Activated naive CD8-positive, alpha-beta T cell treated with anti-CD3 and anti-CD28 coated beads for 36 hours (primary cell): ENCODE measurements around the gene CHMP6. TPM values are rescaled to one million over a fixed set of nuclear protein-coding genes. Genes with fewer than 3 reads are reported as not detected.

Source experiments
- DNase-seq: peaks from one replicate; pipeline ENCODE4 v3.0.0; 2021
- H3K27ac Mint-ChIP-seq: one replicate; pipeline ENCODE4 v1.8.0; 2022; ENCODE audit warnings: mild to moderate bottlenecking, moderate library complexity, mixed read lengths
- H3K27me3 Mint-ChIP-seq: one replicate; pipeline ENCODE4 v1.8.0; 2022; ENCODE audit warnings: mild to moderate bottlenecking, mixed read lengths
- H3K36me3 Mint-ChIP-seq: one replicate; pipeline ENCODE4 v1.8.0; 2021; ENCODE audit warnings: mild to moderate bottlenecking, mixed read lengths
- H3K4me1 Mint-ChIP-seq: one replicate; pipeline ENCODE4 v1.8.0; 2021; ENCODE audit warnings: mixed read lengths
- H3K4me3 Mint-ChIP-seq: one replicate; pipeline ENCODE4 v1.8.0; 2022; ENCODE audit warnings: mild to moderate bottlenecking, moderate library complexity, mixed read lengths
- H3K9me3 Mint-ChIP-seq: one replicate; pipeline ENCODE4 v1.8.0; 2022; ENCODE audit warnings: mixed read lengths
- total RNA-seq, 2 experiments: library from RNA; stranded (reverse); gene quantifications; one replicate each; pipeline ENCODE4 v1.2.3, GENCODE V29; 2021

The CHMP6 gene
- total RNA-seq, 2 experiments from 2014 or later = 21.6 to 23.8 TPM

GRCh38 chr17:81031566-81032550 lies 40.2 kb downstream of the CHMP6 start:
- Mint-ChIP-seq H3K36me3 (no peaks in the 10 kb centered on the region), H3K27me3 (peaks cover 26% of the 10 kb centered on the region), H3K4me1 (peaks cover 16% of the 10 kb centered on the region), H3K4me3 (no peak overlapping the region), H3K9me3 (peaks cover 3% of the 10 kb centered on the region), H3K27ac (no peak overlapping the region)
- no peak for DNase-seq

GRCh38 chr17:81032641-81033480 lies 41.2 kb downstream of the CHMP6 start:
- no peak overlapping the region for H3K27ac Mint-ChIP-seq
- DNase-seq = no peak
- peaks cover 22% of the 10 kb centered on the region for H3K27me3 Mint-ChIP-seq
- H3K4me3 Mint-ChIP-seq = no peak overlapping the region
- H3K4me1 Mint-ChIP-seq = peaks cover 16% of the 10 kb centered on the region
- no peaks in the 10 kb centered on the region for H3K36me3 Mint-ChIP-seq
- H3K9me3 Mint-ChIP-seq = no peaks in the 10 kb centered on the region

- no peak for DNase-seq
- Mint-ChIP-seq H3K4me3 (peak overlapping the region; percentile 71), H3K27me3 (peaks cover 22% of the 10 kb centered on the region), H3K4me1 (peaks cover 16% of the 10 kb centered on the region), H3K9me3 (no peaks in the 10 kb centered on the region), H3K27ac (no peak overlapping the region), H3K36me3 (no peaks in the 10 kb centered on the region)
Measured at GRCh38 chr17:81033535-81034167, 42.0 kb downstream of the CHMP6 start.

GRCh38 chr17:81034168-81034777 lies 42.6 kb downstream of the CHMP6 start:
- Mint-ChIP-seq H3K36me3 (no peaks in the 10 kb centered on the region), H3K27me3 (peaks cover 17% of the 10 kb centered on the region), H3K27ac (no peak overlapping the region), H3K9me3 (no peaks in the 10 kb centered on the region), H3K4me3 (peak overlapping the region; percentile 71), H3K4me1 (peaks cover 16% of the 10 kb centered on the region)
- DNase-seq = no peak

- H3K4me1 Mint-ChIP-seq = peaks cover 16% of the 10 kb centered on the region
Measured at GRCh38 chr17:81034779-81035520, 43.3 kb downstream of the CHMP6 start, which contains the start of gene BAIAP2. Gene BAIAP2, plus strand, starts transcription at chr17:81035151. Its CDS starts 104 bp downstream, at chr17:81035255.

GRCh38 chr17:81035521-81036196 lies 44.0 kb downstream of the CHMP6 start:
- peaks cover 13% of the 10 kb centered on the region for H3K27me3 Mint-ChIP-seq
- H3K4me1 Mint-ChIP-seq = peaks cover 16% of the 10 kb centered on the region
- no peaks in the 10 kb centered on the region for H3K9me3 Mint-ChIP-seq
- DNase-seq = peak; percentile 43
- peak overlapping the region; percentile 84 for H3K4me3 Mint-ChIP-seq
- H3K36me3 Mint-ChIP-seq = no peaks in the 10 kb centered on the region
- H3K27ac Mint-ChIP-seq = peak overlapping the region; percentile 58

More at GRCh38 chr17:81034779-81035520, 43.3 kb downstream of the CHMP6 start, which contains the start of gene BAIAP2:
- DNase-seq = peak; percentile 93
- Mint-ChIP-seq H3K27me3 (peaks cover 13% of the 10 kb centered on the region), H3K36me3 (no peaks in the 10 kb centered on the region), H3K27ac (peak within 1 kb of the TSS; percentile 58), H3K9me3 (no peaks in the 10 kb centered on the region), H3K4me3 (peak within 1 kb of the TSS; percentile 84)

- Mint-ChIP-seq H3K27ac (no peak overlapping the region), H3K4me1 (peaks cover 16% of the 10 kb centered on the region), H3K9me3 (no peaks in the 10 kb centered on the region), H3K36me3 (no peaks in the 10 kb centered on the region), H3K27me3 (peaks cover 13% of the 10 kb centered on the region), H3K4me3 (peak overlapping the region; percentile 84)
- no peak for DNase-seq
Measured at GRCh38 chr17:81036197-81036941, 44.7 kb downstream of the CHMP6 start.

- DNase-seq = no peak
- no peaks in the 10 kb centered on the region for H3K36me3 Mint-ChIP-seq
- no peak overlapping the region for H3K27ac Mint-ChIP-seq
- H3K4me1 Mint-ChIP-seq = peaks cover 16% of the 10 kb centered on the region
- H3K27me3 Mint-ChIP-seq = peaks cover 13% of the 10 kb centered on the region
- H3K4me3 Mint-ChIP-seq = no peak overlapping the region
- no peaks in the 10 kb centered on the region for H3K9me3 Mint-ChIP-seq
Measured at GRCh38 chr17:81037026-81037797, 45.6 kb downstream of the CHMP6 start.

- Mint-ChIP-seq H3K4me1 (peaks cover 16% of the 10 kb centered on the region), H3K9me3 (no peaks in the 10 kb centered on the region), H3K4me3 (no peak overlapping the region), H3K27me3 (peaks cover 12% of the 10 kb centered on the region), H3K36me3 (no peaks in the 10 kb centered on the region), H3K27ac (no peak overlapping the region)
- no peak for DNase-seq
Measured at GRCh38 chr17:81037798-81038733, 46.4 kb downstream of the CHMP6 start.

- Mint-ChIP-seq H3K9me3 (no peaks in the 10 kb centered on the region), H3K4me3 (no peak overlapping the region), H3K27me3 (peaks cover 2% of the 10 kb centered on the region)
Measured at GRCh38 chr17:81039096-81039495, 47.5 kb downstream of the CHMP6 start.

GRCh38 chr17:81039854-81040758 lies 48.5 kb downstream of the CHMP6 start:
- Mint-ChIP-seq H3K9me3 (no peaks in the 10 kb centered on the region), H3K36me3 (no peaks in the 10 kb centered on the region), H3K27me3 (no peaks in the 10 kb centered on the region), H3K4me3 (no peak overlapping the region), H3K27ac (no peak overlapping the region), H3K4me1 (peaks cover 12% of the 10 kb centered on the region)
- no peak for DNase-seq

More at GRCh38 chr17:81039096-81039495, 47.5 kb downstream of the CHMP6 start:
- H3K36me3 Mint-ChIP-seq = no peaks in the 10 kb centered on the region
- no peak overlapping the region for H3K27ac Mint-ChIP-seq
- DNase-seq = no peak
- H3K4me1 Mint-ChIP-seq = peaks cover 12% of the 10 kb centered on the region
